GM19324 (cell line): ENCODE measurements around the gene ALPK1.
"Not testable (repeated sequence)": the region's sequence is repeated elsewhere in the genome, so short reads cannot be mapped to it uniquely, and the experiment has no call there.

ENCODE experiments used
- ATAC-seq: cut with Tn5 transposase; IDR thresholded peaks from one replicate; pipeline ENCODE4 v1.9.1; 2021; ENCODE audit warnings: mild to moderate bottlenecking, moderate library complexity; ENCODE audit not compliant: unreplicated experiment, low FRiP score

The ALPK1 gene

DNA sequence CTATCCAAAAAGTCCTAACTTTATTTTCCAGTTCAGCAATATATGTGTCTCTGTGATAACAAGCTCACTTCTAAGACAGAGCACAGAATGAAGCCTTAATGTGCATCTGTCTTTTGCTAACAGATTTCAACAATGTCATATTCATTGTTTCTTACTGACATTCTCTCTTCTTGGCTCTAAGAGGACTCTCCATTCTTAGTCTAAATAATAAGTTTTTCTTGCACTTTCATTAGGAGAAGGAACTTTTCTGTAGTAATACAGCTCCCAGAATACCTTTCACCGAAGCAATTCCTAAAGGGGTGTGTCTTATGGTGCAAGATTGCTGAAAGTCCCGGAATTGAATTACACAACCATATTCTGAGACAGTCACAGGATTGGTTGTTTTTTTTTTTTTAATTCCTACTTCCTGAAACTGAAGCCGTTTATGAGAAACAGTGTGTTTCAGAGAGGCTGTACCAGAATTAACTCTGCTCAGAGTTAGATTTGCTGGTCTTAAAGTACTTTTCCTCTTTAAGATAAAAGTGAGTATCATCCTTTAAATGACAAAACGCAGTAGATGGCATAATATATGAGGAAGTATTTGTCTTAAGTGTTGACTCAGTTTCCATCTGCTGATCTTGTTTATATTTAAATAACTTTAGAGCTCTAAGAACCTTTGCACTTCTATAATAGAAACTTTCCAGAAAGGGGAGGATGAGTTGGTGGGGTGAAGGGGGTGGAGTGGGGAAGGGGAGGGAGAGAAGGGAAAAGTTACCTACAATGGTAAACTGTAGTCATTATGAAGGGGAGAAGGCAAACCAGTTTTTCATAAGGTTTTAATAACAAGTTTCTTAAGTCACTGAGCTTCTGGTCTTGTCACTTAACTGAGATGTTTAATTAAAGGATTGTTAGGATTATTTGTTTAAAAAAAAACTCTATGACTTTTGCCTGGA lies at the start of gene ALPK1:
Gene ALPK1, plus strand, starts transcription at position 421 of the 932 bp plus-strand sequence.
- ATAC-seq = peak; percentile 82

DNA sequence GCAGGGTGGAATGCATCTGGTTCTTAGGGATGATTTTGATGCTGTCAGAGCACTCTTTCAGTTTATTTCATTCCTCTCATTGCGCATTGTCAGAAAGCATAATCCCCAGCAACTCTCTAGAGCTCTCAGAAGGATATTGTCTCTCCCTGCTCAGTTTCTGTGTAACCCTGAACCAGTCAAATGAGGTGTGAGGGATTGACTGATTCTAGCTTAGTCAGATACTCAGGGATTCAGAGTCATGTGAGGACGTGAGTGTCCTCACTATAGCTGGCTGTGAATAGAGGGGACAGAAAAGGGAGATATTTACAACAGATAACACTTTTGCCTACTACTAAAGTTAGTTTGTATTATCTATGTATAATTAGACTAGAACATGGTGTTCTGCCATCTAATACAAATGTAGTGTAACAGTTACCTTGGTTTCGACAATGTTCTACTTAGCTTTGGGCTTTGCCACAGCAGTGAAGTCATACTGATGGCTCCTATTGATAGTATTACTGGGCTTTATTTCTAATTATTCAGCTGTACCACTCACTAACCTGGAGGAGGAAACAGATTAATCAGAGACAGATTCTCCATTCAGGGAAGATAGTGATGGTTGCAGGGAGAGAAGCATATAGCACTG lies 46.0 kb upstream of the ALPK1 start:
- no peak for ATAC-seq

DNA sequence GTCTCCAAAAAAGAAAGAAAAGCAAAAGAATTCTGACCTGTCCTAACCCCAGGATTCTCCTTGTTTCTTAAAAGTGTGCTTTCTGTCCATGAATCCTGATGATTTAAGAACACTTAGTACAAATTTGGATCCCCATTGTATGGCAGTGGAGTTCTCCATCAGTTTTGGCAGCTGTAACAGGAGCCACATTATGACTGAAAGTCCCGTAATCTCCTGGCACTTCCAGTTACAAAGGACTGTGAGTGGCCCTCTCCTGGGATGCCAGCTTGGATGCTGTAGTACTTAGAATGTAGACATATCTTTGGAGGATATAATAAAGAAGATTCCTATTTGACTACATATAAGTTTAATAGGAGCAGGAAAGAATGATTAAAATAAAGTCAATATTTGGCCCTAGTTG lies 44.9 kb upstream of the ALPK1 start:
- ATAC-seq = no peak

DNA sequence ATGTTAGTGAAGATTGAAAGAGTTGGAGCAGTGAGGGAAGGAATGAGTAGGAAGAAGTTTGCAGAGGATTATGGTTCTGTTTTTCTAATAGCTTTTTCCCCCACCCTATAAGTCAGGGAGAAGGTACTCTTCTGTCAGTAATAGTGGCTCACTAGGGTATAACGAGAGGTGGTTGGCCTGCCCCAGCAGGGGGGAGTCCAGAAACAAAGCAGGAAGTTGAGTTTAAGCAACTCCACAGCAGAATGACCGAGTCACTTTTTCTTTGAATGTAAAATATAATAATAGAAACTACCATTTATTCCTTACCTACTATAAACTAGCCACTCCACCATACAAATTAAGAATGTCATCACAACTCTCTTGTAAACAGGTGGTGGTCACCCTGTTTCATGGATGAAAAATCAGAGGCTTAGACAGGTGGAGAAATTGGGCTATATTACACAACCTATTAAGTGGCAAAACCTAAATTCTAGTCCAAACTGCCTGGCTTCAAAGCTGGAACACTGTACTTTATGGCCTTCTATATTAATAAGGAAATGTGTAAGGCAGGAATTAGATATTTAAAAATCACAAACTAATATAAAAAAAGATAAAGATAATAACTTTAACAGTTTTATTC lies 43.7 kb upstream of the ALPK1 start:
- peak; percentile 70 for ATAC-seq

DNA sequence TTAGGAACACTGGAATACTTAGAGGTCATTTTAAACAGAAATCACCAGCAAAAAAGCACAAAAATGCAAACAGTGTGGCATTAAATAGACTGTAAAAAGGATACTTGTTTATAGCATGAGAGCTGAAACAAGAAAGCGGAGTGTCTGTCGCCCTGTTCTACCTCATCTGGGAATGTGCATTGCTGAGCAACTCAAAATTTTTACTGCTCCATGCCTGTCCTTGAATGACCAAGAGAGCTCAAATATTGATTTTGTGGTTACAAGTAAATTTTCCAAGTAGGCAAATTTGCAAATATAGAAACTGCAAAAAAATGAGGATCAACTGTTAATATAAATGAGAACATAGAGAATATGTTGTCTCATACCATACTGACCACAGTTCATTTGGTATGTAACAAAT lies 40.1 kb upstream of the ALPK1 start:
- no peak for ATAC-seq

DNA sequence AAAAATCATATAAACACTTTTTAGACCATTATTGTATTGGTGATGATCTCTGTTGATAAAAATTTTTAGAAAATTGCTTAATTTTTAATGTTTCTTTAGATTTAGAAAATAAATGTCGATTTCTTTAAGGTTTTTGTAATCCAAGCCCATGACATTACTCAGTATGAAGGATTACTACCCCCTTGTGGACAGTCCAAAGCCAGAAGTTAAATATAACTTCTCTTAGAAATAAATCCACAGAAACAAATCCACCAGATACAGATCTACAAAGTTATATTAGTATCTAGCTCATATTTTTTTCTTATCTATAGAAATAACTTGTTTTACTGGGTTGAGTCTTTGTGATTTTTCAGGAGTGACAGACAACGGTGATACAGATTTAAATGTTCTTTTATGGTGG lies 30.3 kb upstream of the ALPK1 start:
- no peak for ATAC-seq

DNA sequence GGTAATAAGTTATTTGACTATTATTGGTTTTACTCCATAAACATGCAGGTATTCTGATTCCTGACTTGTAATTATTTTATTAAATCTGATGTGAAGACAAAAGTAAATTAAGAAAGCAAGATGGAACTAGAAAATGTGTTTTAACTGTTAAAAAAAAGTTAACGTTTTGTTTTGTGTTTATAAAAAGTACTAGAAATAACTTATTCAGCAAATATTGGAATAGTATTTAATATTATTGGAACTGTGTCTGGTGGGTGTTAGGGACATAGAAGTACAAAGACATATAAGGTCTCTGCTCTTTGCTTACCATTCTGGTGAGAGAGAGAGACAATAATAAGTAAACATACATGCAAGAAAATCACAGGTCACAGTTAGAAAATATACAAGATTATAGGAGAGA lies 27.1 kb upstream of the ALPK1 start:
- no peak for ATAC-seq

DNA sequence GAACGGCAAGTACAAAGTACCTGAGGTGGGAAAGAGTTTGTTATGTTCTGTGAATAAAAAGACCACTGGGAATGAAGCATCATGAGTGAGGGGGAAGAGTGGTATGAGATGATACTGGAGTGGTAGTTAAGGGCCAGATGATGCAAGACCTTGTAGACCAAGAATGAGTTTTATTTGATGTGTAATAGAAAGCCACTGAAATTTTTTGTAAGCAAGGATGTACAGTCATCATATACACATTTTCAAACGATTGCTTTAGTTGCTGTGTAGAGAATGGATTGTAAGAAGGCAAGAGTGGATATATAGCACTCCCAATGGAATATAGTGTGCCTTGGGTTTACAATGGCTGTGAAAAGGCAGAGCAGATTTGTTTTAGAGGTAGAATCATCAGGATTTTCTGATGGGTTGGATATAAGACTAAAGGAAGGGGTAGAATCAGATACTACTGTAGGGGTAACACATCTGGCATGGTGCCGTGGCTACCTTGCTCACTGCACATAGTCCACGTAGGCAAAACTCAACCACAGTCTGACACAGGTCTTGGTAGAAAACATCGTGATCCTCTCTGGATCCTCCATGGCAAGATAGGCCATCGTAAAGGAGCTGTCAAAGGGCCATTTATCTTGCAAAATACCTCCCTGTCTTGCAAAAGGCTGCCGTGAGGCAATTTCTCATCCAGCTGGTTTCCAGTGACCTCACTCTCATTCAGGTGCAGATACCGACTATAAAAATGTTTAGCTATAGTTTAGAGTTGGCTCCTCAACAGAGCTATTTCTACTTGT lies 26.3 kb upstream of the ALPK1 start:
- no peak for ATAC-seq

DNA sequence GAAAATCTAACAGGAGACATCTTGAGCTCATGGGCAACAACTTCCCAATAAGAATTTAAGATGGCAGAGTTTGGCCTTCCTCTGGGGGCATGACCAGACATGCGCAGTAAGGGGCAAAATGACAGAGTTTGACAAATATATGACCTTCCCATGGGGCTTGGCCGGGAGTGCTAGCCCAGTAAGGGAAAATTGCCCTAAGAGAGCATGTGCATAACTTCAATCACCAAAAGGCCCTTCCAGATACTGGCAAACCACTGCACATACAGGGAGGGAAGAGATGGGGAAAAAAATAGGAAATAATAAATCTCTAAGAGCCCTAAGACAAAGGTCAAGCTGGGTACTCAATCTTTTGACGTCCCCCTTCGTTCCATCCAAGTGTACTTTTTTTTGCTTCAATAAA lies 24.9 kb upstream of the ALPK1 start:
- no peak for ATAC-seq

DNA sequence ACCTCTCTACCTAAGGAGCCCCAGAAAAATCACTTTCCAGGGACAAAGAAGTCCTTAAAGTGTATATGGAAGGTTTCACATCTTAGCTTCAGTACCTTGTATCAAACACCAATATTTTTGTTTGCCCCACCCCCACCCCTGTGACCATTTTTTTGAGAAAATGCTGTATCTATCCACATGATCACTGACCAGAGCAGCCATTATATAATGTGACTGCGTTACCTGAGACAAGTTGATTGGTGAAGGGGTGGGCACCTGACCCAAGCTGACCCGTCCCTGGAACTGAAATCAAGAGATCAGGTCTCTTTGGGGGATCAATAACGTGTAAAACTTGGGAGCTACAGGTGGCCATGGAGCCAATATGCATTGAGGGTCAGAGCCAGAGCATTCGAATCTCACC lies 22.2 kb upstream of the ALPK1 start:
- ATAC-seq = no peak

DNA sequence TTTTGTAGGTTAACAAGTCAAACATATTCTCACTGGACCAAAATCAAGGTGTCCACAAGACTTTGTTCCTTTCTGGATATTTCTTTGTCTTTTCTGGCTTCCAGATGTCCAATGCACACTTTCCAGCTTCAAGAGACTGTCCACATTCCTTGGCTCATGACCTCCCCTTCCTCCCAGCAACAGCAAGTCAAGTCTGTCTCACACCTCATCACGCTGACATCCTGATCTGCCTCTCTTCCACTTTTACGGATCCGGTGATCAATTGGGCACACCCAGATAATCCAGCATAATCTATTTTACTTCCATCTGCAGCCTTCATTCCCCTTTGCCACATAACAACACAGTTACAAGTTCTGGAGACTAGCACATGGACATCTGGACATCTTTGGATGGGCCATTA lies 21.1 kb upstream of the ALPK1 start:
- ATAC-seq = no peak

DNA sequence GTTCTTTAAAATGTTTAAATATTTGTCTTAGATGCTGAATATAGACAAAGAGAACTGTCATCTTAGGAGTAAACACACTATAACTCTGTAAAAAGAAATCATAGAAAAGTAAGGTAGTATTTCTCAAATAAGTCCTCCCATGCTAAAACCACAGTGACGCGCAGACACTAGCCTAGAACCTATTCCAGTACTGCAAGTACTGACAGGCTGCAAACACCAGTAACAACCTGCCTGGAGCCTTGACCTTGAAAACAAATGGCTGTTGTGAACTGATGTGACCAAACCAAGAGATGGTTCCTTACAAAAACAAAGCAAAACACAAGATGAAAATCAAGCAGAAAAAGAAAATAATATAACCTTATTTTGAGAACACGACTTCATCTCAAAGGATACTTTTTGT lies 19.9 kb upstream of the ALPK1 start:
- ATAC-seq = no peak

DNA sequence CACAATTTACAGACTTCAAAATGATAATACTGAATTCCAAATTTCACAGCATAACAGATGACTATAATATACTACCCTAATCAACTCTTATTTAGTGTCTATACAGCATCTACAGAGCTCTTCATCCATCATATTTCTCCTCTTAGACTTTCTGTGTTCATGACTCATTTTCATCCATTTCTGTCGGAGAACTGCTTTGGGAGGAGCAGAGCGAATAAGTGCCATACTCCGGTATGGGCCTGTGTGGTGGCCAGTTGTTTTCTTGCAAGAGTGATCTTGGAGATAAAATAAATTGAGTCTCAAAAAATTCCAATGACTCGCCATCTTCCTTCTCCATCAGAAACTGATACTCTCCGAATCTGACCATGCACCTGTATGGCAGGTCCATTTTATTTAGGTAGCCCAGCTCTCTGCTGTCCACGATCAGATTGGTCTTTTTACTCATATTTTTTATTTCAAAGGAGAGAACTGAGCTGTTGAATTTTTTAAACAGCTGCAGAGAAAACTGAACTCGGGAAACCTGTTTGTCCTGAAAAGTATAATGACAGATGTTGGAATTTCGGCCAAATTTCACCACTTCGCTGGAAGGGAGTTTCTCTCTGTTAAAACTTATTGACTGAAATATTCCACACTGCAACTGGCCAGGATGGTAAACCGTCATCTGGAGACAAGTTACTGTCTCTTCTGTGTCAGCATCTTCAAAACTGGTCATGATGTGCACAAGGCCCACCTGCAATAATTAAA lies 19.3 kb upstream of the ALPK1 start:
- no peak for ATAC-seq

DNA sequence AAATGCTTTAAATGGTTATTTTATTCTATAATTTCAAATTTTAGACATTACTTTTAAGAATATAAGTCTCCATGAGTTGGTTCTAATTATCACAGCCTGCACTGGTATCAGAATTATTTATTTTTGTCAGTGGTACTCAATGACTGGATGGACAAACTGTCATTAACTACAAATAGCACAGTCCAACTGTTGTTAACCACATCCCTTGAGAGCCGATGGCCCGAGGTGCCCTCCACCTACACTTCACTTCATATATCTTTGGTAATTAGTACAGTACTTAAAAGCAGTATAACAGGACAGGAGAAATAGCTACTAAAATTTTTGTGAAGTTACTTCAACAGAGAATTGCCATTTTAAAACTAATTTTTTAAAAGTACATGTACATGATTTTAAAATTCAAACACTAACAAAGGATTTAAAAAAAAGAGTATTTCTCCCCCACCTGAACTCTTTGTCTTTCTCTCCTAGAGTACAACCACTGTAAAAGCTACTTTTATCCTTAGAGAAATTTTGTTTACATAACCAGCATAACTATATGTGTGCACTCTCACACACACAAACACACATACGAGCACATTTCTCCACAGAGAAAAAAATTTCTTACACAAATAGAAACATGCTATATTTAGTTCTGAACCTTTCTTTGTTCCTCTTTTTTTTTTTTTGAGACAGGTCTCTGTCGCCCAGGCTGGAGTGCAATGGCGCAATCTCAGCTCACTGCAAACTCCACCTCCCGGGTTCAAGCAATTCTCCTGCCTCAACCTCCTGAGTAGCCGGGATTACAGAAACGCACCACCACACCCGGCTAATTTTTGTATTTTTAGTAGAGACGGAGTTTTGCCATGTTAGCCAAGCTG lies 17.9 kb upstream of the ALPK1 start:
- peak; percentile 65 for ATAC-seq

DNA sequence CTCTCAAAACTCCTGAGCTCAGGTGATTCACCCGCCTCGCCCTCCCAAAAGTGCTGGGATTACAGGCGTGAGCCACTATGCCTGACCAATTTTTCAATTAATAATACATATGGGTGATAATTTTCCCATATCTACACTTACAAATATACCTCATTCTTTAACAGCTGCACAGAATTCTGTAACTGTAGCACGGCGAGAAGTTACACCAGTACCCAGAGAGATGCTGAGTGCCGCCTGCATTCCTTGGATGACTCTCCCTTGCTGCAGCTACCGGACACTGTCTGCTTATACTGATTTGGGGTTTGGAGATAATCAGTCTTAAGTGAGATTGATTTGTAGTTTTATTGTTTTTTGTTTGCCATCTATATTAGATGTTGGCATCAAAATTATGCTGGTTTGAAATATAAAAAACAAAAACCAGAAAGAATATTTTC lies 17.3 kb upstream of the ALPK1 start:
- ATAC-seq = peak; percentile 12

DNA sequence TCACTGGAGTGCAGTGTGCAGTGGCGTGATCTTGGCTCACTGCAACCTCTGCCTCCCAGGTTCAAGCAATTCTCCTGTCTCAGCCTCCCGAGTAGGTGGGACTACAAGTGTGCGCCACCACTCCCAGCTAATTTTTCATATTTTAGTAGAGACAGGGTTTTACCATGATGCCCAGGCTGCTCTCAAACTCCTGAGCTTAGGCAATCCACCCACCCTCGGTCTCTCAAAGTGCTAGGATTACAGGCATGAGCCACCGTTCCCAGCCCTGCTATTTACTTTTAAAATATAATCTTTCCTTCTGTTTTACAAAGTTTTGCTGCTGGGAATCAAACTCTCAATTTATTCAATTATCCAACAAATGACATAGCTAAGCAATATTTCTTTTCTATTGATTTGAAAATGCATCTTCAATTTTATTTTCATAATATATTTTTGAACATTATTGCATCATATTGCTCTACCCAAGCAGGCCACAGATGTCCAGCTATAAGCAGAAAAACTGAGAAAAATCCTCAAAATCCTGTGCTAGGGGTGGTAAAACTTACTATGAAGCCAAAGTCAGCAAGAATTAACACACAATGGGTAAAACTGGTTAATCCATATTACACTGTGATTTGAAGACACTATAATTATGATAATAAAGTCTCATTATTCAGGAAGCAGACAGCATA lies 16.6 kb upstream of the ALPK1 start:
- no peak for ATAC-seq

DNA sequence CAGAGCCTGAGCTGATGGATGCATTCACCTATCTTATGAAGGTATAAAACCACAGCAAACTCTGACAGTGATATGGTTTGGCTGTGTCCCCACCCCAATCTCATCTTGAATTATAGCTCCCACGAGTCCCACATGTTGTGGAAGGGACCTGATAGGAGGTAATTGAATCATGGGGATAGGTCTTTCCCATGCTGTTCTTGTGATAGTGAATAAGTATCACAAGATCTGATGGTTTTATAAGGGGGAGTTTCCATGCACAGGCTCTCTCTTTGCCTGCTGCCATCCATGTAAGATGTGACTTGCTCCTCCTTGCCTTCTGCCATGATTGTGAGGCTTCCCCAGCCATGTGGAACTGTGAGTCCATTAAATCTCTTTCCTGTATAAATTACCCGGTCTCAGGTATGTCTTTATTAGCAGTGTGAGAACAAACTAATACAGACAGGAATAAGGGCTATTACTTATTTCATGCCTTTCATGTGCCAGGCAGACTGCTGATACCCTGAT lies 15.2 kb upstream of the ALPK1 start:
- ATAC-seq = not testable (repeated sequence)

DNA sequence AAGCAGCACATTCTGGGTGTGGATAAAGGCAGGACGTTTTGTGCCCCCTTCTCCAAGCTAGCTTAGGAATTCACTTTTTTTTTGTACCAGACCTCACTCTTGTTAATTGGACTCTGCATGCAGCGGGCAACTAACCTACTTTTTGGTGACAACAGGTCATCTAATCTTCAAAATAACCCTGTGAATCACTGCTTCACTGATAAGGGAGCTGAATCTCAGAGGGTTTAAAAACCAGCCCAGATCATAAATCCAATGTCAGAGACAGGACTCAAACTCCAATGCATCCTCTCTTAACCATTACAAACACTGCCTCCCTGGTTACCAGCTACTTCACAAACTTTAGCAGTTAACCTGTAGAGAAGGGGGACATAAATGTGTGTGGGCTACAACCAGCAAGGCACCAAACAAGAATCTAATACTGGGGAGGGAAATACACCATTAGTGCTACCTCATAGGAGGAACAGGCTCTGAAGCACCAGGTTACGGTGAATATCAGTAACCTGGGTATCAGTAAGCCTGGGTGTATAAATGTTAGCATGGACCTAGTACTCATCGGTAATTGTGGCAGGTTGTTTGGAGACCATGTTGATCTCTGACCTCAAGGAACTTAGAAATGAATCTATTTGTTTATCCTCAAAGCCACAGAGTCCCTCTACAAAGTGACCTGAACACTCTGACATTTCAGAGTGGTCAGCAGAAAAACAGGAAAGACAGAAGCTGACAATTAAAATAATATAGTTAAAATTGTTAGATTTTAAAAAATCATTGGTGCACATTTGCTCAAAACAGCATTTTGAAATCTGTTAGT lies 14.1 kb upstream of the ALPK1 start:
- ATAC-seq = no peak
